Heart right ventricle (tissue), 16 donors: ENCODE results near the gene AFMID. TPM values are rescaled to one million over a fixed set of nuclear protein-coding genes. Genes with fewer than 3 reads are reported as not detected.

ENCODE experiments used
- ATAC-seq, 8 donors: fragments of 200-7000 bp; cut with Tn5 transposase; one replicate each; pipeline ENCODE4 v1.9.1; 2020; ENCODE audit warnings: mild to moderate bottlenecking in 8 of 8, moderate library complexity in 8 of 8, moderate number of reproducible peaks in 1 of 8
- DNase-seq, 2 donors: peaks; one replicate each; pipeline ENCODE4 v3.0.0-alpha.2; 2020
- H3K27ac ChIP-seq, 10 donors: fragments of 200-600 bp; sonication (generic) in 2 of 10; one replicate each; pipeline versions ENCODE4 v1.5.0 to v1.8.0; 2020 to 2022; ENCODE audit warnings: mild to moderate bottlenecking in 3 of 10
- H3K27me3 ChIP-seq, 7 donors: fragments of 200-600 bp; one replicate each; pipeline ENCODE4 v1.8.0; 2021 to 2022; ENCODE audit warnings: mild to moderate bottlenecking in 2 of 7
- H3K36me3 ChIP-seq, 9 donors: fragments of 200-600 bp; sonication (generic) in 1 of 9; one replicate each; pipeline versions ENCODE4 v1.5.0 to v1.8.0; 2020 to 2022; ENCODE audit warnings: mild to moderate bottlenecking in 2 of 9
- H3K4me1 ChIP-seq, 9 donors: fragments of 200-600 bp; sonication (generic) in 1 of 9; one replicate each; pipeline versions ENCODE4 v1.5.0 to v1.8.0; 2020 to 2022; ENCODE audit warnings: mild to moderate bottlenecking in 4 of 9
- H3K4me3 ChIP-seq, 10 donors: fragments of 200-600 bp; sonication (generic) in 2 of 10; one replicate each; pipeline versions ENCODE4 v1.5.0 to v1.8.0; 2020 to 2022; ENCODE audit warnings: mild to moderate bottlenecking in 7 of 10, moderate library complexity in 2 of 10
- H3K9me3 ChIP-seq, 11 donors: fragments of 200-600 bp in 10 of 11; sonication (generic) in 2 of 11; one replicate each; pipeline versions ENCODE4 v1.5.0 to v1.8.0; 2013 to 2022; ENCODE audit warnings: mild to moderate bottlenecking in 2 of 11, control low read depth in 1 of 11, moderate library complexity in 1 of 11
- CTCF ChIP-seq, 9 donors: fragments of 200-600 bp; sonication (generic) in 2 of 9; IDR thresholded peaks; one replicate each; pipeline versions ENCODE4 v1.5.0 to v1.8.0; 2021 to 2022; ENCODE audit warnings: antibody characterized with exemption in 9 of 9, mild to moderate bottlenecking in 5 of 9, moderate library complexity in 1 of 9
- WGBS, 2 donors: extraction: QIAGEN DNeasy Blood & Tissue Kit; methylation state at CpG; one replicate each; pipeline ENCODE4 v1.1.7; 2013; ENCODE audit warnings: inconsistent platforms in 1 of 2; 5-methylcytosine and 5-hydroxymethylcytosine counted together
- intact Hi-C, 10 donors: fragments of 100-400 bp; cut with DNase I; formaldehyde crosslinking; loops; one replicate each; pipeline versions ENCODE4 v1.11.1 to v1.14.2; 2022
- polyA plus RNA-seq, 2 donors: library from polyadenylated mRNA; stranded (reverse); fragments of 200-250 nt; gene quantifications; one replicate each; pipeline ENCODE4 v1.2.3, GENCODE V29; 2013
- total RNA-seq, 10 donors: library from RNA; stranded (reverse); fragmentation: NEBNext Ultra II Directional in 3 of 10; extraction: Animal tissue kit (Norgen Biotek cat#: 25700) in 3 of 10; gene quantifications; one replicate each; pipeline versions ENCODE4 v1.2.1 to v1.2.4, GENCODE V29; 2021 to 2023
- donor health status: Arrhythmogenic right ventricular cardiomyopathy.
- donor health status: ischemic (EF 13 %, LVEDD 7.1; RV severe dilation, severe dysfunction).
- donor health status: healthy with polysubstance abuse.
- donor health status: DM: no; HTN: yes; CAD: no.
- donor health status: DM: no; HTN: no; CAD: no.
- donor health status: ischemic (EF 25% LVEDD 6.9; RV normal size, moderate dysfunction).
- donor health status: ischemic (EF 25% LVEDD 5.7; RV mildly dilated, moderate dysfunction).
- donor health status: healthy.
- donor health status: DM: yes; HTN: yes; CAD: no.
- donor health status: Ischemic cardiomyopathy.
- donor health status: ischemic (EF 35%, LVEDD 5.7; RV mildly dilated, moderate dysfunction).
- donor health status: nonischemic (EF 11% LVEDD 7.7; RV severe dilation, severe dysfunction).
- donor health status: DM: yes; HTN: yes; CAD: no.
- donor health status: PGD.
- donor health status: ischemic (EF 29% LVEDD 5.4; RV normal size, mild dysfunction).
- donor health status: nonischemic (EF 23%, LVEDD 6.1; RV moderate dilation, normal function).

The AFMID gene
- total and polyA plus RNA-seq, 12 donors = 13.0 to 42.4 (median 28.2) TPM

DNA sequence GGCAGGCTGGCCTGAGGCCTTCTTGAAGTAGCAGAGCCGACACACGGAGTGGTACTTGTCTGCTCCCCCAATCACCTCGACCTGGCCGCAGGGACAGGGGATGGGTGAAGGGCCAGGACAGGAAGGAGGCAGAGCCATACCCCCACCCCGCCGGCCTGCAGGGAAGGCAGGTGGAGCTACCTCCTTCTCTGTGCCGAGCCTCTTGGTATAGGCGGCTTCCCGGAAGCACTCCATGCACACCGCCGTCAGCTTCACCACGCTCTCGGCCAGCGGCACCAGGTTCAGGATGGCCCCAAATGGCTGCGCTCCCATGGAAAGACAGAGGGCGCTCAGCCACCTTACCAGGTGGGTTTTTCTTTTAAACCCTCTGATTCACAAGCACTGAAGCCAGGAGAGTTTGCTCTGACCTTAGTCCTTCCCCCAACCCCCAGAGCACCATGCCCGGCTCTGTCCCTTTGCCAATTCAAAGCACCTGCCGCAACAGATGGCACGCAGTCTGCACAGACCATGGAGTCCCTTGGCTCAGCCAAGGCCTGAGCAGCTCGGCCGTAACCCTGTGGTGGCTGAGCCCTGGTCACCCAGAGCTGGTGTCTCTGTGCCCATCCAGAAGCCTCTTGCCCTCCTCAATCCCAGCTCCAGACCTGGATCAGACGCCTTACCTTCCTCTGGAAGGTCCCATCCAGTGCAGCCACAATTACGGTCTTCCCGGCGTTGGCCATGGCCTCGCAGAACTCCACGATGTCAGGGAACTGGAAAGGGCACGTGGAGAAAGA, 12.1 kb upstream of the AFMID start:
- Histone ChIP-seq H3K27ac (peak overlapping the region; percentile 80 to 94 (median 88)), H3K36me3 (peaks cover 0 to 49% (median 10%) of the 10 kb centered on the region in 9 donors), H3K4me1 (peaks cover 37 to 83% (median 59%) of the 10 kb centered on the region in 9 donors), H3K27me3 (no peaks in the 10 kb centered on the region), H3K4me3 (peak overlapping the region in 2 of 10 donors; percentile 11 to 25), H3K9me3 (no peaks in the 10 kb centered on the region)
- ATAC-seq = peak in 7 of 8 donors; percentile 1 to 24 (median 1)
- peak in 1 of 9 donors; percentile 4 for TF ChIP-seq CTCF (IDR thresholded peaks at IDR 0.05)
- intact Hi-C loops = loop anchor here in 8 of 10 donors (1.0 to 10.0 kb wide), 6 partner anchors 33 to 150 kb away; partner anchors contain the start of gene TMC6 (in 5 of the 8)
- 62 to 63% methylated on average over 28 of the region's 28 CpGs for WGBS, 2 donors
- DNase-seq = no peak

DNA sequence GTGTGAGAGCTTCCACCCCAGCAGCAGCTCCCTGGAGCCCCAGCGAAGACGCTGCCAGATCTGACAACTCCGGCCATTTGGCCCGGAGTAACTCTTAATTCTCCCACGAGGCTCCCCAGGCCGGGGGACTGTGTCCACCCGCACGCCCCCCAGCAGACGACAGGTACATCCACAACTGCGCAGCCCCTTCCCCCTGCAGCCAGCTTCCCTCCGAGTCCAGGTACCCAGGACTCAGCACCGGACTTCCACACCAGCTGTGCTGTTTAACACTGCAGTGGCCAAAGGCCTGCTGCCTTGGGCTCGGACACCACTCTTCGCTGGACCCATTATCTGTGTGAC, 11.6 kb upstream of the AFMID start:
- ATAC-seq (no peak), DNase-seq (no peak)
- intact Hi-C loops = loop anchor here in 6 of 10 donors (2.0 to 10.0 kb wide), 5 partner anchors 33 to 151 kb away; partner anchors contain the start of gene TMC6 (in 2 of the 6)
- peaks cover 0 to 50% (median 10%) of the 10 kb centered on the region in 9 donors for H3K36me3 ChIP-seq
- H3K27ac ChIP-seq = peak overlapping the region; percentile 80 to 94 (median 88)
- H3K4me3 ChIP-seq = no peak overlapping the region
- no peaks in the 10 kb centered on the region for H3K27me3 ChIP-seq
- no peaks in the 10 kb centered on the region for H3K9me3 ChIP-seq
- H3K4me1 ChIP-seq = peaks cover 37 to 85% (median 61%) of the 10 kb centered on the region in 9 donors
- TF ChIP-seq CTCF (IDR thresholded peaks at IDR 0.05) = no peak
- 63 to 67% methylated on average over 14 of the region's 14 CpGs for WGBS, 2 donors

DNA sequence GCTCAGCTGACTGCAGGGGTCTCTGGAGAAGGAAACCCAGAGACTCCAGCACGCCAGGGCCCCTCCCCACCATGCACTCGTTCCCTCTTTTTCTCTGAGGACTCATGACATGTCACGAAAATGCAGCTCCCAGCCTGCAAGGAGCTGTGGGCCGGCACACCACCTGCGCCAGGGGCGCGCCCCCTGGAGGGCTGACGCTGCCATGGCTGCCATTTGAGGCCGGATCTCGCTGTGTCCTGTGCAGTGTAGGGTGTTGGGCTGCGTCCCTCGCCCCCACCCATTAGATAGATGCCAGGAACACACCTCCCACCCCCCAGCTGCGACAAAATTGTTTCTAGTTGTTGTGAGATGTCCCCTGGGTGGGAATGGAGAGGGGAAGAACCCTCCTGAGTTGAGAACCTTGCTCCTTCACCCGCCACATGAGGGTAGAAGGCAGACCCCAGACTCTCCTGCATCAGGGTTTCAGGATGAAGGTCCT, 10.6 kb upstream of the AFMID start:
- peak; percentile 68 to 79 for DNase-seq
- Histone ChIP-seq H3K36me3 (peaks cover 0 to 40% (median 3%) of the 10 kb centered on the region in 9 donors), H3K9me3 (no peaks in the 10 kb centered on the region), H3K27me3 (no peaks in the 10 kb centered on the region), H3K4me3 (no peak overlapping the region), H3K27ac (peak overlapping the region in 4 of 10 donors; percentile 31 to 94 (median 88)), H3K4me1 (peaks cover 37 to 78% (median 59%) of the 10 kb centered on the region in 9 donors)
- ATAC-seq = peak in 7 of 8 donors; percentile 15 to 52 (median 36)
- WGBS, 2 donors = 18 to 21% methylated on average over 14 of the region's 14 CpGs
- intact Hi-C loops = loop anchor here in 8 of 10 donors (1.0 to 10.0 kb wide), 7 partner anchors 34 to 152 kb away; partner anchors contain the start of gene TMC6 (in 2 of the 8)
- peak in 8 of 9 donors; percentile 83 to 95 (median 92) for TF ChIP-seq CTCF (IDR thresholded peaks at IDR 0.05)

GRCh38 chr17:78179372-78179771, 7.8 kb upstream of the AFMID start:
- intact Hi-C loops = loop anchor here in 5 of 10 donors (5.0 to 10.0 kb wide), 4 partner anchors 37 to 155 kb away; partner anchors contain the start of gene TMC6 (in 2 of the 5)
- H3K9me3 ChIP-seq = no peaks in the 10 kb centered on the region
- DNase-seq (no peak), ATAC-seq (peak in 1 of 8 donors; percentile 36)
- H3K4me3 ChIP-seq = no peak overlapping the region
- H3K4me1 ChIP-seq = peaks cover 14 to 50% (median 31%) of the 10 kb centered on the region in 9 donors
- peak overlapping the region in 6 of 10 donors; percentile 5 to 78 (median 40) for H3K27ac ChIP-seq
- WGBS, 2 donors = 91 to 97% methylated on average over 17 of the region's 17 CpGs
- peaks cover 0 to 24% (median 0%) of the 10 kb centered on the region in 9 donors for H3K36me3 ChIP-seq
- no peaks in the 10 kb centered on the region for H3K27me3 ChIP-seq
- TF ChIP-seq CTCF (IDR thresholded peaks at IDR 0.05) = no peak
